NK-92 (cell line): ENCODE data around the gene UBE2B.
"Not testable (repeated sequence)": the region's sequence is repeated elsewhere in the genome, so short reads cannot be mapped to it uniquely, and the experiment has no call there.

Experiments
- DNase-seq: peaks from one replicate; lab custom pipeline; 2025; ENCODE audit not compliant: unreplicated experiment; lab: John Stamatoyannopoulos, UW

The UBE2B gene

GRCh38 chr5:134370871-134371833, at the start of gene UBE2B:
Gene UBE2B, plus strand, starts transcription at chr5:134371569. Its CDS starts 27 bp downstream, at chr5:134371596.
- DNase-seq = peak; percentile 88

- DNase-seq = no peak
Measured at GRCh38 chr5:134327327-134327726, 44.0 kb upstream of the UBE2B start.

DNA sequence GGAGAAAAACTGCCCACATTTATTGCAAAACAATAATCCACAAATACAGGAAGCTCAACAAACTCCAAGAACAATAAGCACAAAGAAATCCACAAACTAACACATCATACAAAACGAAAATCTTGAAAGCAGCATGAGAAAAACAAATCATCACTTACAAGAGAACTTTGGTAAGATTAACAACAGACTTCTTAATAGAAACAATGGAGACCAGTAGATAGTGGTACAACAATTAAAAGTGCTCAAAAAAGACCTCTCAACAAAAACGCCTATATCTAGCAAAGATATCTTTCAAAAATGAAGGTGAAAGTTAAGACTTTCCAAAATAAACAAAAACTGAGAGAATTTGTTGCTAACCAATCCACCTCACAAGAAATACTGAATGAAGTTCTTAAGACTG, 42.8 kb upstream of the UBE2B start:
- no peak for DNase-seq

- not testable (repeated sequence) for DNase-seq
Measured at GRCh38 chr5:134336833-134337232, 34.5 kb upstream of the UBE2B start.

DNA sequence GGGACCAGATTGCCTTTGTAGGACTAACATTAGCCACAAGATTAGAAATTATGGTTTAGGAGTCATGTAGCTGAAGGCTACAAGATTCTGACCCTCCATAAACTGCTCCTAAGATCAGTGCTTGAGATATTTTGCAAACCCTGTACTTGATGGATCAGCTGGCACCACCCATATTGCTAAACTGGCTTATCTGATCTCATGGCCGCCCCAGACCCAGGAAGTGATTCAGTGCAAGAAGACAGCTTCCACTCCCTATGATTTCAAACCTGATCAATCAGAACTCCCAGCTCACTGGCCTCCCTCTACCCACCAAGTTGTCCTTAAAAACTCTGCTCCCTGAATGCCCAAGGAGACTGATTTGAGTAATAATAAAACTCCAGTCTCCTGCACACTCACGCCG, 27.9 kb upstream of the UBE2B start:
- not testable (repeated sequence) for DNase-seq

DNA sequence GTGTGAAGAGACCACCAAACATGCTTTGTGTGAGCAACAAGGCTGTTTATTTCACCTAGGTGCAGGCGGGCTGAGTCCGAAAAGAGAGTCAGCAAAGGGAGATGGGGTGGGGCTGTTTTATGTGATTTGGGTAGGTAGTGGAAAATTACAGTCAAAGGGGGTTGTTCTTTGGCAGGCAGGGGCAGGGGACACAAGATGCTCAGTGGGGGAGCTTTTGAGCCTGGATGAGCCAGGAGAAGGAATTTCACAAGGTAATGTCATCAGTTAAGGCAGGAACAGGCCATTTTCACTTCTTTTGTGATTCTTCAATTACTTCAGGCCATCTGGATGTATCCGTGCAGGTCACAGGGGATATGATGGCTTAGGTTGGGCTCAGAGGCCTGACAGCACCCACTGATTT, 25.9 kb upstream of the UBE2B start:
- not testable (repeated sequence) for DNase-seq

GRCh38 chr5:134345996-134346395, 25.4 kb upstream of the UBE2B start:
- DNase-seq = no peak

- no peak for DNase-seq
Measured at GRCh38 chr5:134349463-134349862, 21.9 kb upstream of the UBE2B start.

GRCh38 chr5:134355681-134356080, 15.7 kb upstream of the UBE2B start:
- no peak for DNase-seq

GRCh38 chr5:134365604-134366003, 5.8 kb upstream of the UBE2B start:
- DNase-seq = no peak

GRCh38 chr5:134370311-134370870, 978 bp upstream of the UBE2B start:
- DNase-seq = no peak

DNA sequence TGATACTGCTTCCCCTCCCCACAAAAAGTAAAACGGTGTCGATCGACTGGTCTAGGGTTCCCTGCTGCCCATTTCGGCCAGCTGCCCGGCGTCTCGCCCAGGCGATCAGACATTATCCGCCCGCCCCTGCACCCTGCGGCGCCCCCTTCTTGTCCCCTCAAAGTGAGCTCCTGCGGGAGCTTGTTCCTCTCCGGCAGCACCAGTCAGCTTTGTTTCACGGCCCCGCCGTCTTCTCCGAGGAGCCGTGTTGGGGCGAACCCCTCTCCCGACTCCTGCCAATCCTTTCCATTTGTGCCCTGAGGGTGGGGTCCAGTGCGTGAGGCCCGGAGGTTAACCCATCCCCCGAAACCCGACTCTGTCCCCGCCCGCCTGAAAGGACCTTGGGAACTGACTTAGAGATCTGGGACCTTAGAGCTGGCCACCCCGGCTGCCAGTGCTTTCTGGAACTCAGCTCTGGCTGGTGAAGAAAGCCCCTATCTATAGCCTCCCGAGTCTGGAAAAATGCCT, 518 bp downstream of the UBE2B start:
- DNase-seq = no peak

DNA sequence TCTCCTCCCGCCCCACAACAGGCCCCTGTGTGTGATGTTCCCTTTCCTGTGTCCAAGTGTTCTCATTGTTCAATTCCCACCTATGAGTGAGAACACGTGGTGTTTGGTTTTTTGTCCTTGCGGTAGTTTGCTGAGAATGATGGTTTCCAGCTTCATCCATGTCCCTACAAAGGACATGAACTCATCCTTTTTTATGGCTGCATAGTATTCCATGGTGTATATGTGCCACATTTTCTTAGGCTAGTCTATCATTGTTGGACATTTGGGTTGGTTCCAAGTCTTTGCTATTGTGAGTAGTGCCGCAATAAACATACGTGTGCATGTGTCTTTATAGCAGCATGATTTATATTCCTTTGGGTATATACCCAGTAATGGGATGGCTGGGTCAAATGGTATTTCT, 2.3 kb downstream of the UBE2B start:
- DNase-seq = not testable (repeated sequence)

GRCh38 chr5:134374232-134374631, 2.9 kb downstream of the UBE2B start:
- DNase-seq = no peak

DNA sequence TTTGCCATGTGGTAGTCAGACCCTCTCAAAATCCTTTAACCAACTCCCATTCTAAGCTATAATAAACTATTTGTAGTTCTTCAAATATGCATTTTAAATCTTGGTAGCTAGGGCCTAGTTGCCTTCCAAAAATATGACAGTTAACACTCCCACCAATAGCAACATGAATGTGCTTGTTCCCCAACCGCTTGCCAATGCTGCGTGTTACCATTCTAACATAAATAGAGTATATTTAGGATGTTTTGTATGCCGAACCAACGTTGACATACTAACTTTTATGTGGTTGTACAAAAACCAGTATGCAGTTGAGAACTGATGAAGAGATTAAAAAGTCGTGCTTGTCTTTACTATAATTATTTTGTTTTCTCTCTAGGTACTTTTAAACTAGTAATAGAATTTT, 9.0 kb downstream of the UBE2B start:
- no peak for DNase-seq

GRCh38 chr5:134382204-134382603, 10.8 kb downstream of the UBE2B start:
- DNase-seq = not testable (repeated sequence)

- no peak for DNase-seq
Measured at GRCh38 chr5:134383980-134384697, 12.8 kb downstream of the UBE2B start.

- no peak for DNase-seq
Measured at GRCh38 chr5:134387443-134387842, 16.1 kb downstream of the UBE2B start.

DNA sequence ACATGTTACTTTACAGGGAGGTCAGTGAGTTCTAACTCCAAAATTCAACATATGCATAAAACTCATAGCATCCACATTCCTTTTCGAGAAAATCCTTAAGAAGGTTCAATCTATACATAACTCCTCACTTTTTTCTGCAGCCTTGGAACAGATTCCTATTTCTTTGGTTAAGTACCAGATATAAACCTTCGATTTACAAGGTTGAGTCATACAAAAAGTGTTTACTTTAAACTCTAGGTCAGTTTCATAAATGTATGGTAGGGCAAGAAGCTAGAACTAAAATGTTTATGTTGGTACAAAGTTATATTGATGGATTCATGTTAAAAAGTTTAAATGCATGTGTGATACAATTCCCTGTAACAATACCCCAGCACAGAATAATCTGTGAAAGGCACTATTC, 20.9 kb downstream of the UBE2B start:
- DNase-seq = no peak

- no peak for DNase-seq
Measured at GRCh38 chr5:134394932-134395331, 23.6 kb downstream of the UBE2B start.

DNA sequence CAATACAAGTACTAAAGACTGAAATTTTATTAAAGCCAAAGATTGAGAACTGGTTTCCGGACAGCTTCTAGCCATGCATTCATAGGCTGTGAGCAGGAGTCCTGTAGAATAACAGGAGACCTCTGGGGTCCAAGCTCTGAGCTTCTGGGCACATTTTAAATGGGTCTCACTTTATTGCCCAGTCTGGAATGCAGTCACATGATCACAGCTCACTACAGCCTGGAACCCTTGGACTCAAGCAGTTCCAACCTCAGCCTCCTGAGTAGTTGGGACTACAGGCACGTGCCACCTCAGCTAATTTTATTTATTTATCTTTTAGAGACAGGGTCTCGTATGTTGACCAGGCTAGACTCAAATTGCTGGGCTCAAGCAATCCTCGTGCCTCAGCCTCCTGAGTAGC, 24.9 kb downstream of the UBE2B start:
- no peak for DNase-seq

DNA sequence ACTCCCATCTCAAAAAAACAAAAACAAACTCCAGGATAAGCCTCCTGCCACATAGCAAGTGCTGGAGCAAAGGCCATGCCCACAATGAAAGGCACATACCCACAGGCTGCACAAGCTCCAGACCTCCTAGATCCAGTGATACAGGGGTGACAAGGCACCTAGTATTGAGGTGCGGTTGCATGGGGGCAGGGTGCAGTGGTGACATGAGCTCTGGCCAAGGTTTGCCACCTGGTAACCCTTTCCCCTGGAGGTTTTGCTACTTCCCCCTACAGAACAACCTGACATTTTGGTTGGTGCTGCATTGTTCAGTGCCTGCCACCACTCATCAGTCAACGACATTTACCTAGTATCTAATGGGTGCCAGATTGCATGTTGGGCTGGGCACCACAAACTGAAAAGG, 25.8 kb downstream of the UBE2B start:
- no peak for DNase-seq
